WTC11 (cell line): Measurements from ENCODE around the gene SMG1.

Source experiments
- CREM ChIP-seq: sonication (generic); formaldehyde crosslinking; IDR thresholded peaks from 2 replicates; pipeline ENCODE4 v1.8.1; 2022; ENCODE audit warnings: mild to moderate bottlenecking, missing genetic modification reagents, moderate library complexity
- FOXK1 ChIP-seq: sonication (generic); formaldehyde crosslinking; IDR thresholded peaks from 2 replicates; pipeline ENCODE4 v1.8.0; 2022; ENCODE audit warnings: mild to moderate bottlenecking, moderate library complexity, missing genetic modification reagents

DNA sequence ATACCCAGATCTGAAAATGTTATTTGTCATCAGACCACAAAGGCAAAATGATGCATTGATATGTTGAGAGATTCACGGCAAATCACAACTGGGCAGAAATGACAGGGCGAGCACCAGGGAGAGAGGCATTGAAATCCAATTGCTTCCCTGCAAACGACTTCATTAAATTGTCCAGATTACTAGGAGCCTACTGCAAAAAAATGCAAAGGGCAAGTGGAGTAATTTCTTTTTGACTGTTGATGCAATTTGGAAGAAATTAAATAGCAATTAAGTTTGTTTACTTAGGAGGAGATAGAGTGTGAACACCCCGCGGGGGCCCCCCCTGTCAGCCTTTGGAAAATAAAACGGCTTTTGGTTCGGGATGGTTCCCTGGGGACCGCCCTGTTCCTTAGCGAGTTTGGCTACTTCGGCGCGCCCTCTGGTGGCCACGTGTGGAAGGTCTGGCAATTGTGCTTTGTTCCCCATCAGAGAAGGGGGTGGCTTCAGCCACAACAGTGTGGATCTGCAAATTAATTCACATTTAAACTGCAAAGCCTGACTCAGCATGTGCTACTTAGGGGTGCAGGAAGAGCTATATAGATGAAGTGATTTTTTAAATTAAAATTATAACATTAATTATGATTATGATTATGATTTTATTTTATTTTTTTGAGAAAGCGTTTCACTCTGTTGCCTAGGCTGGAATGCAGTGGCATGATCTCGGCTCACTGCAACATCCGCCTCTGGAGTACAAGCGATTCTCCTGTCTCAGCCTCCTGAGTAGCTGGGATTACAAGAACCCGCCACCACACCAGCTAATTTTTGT is 43.0 kb upstream of the SMG1 start:
- TF ChIP-seq FOXK1 (CRISPR knock-in tag) (no peak), CREM (CRISPR knock-in tag) (no peak)
